Measurements from ENCODE around the gene LSM14A. TPM values are rescaled to one million over a fixed set of nuclear protein-coding genes. Genes with fewer than 3 reads are reported as not detected.

Gene LSM14A
- total and polyA plus RNA-seq, 9 of the 15 experiments (the other 6 are each of a cell fraction or from before 2014, with no cell fraction given) = 19.5 to 150 (median 95.1) TPM

GRCh38 chr19:34244611-34245299 lies 72.5 kb downstream of the LSM14A start:
- H3K4me3 ChIP-seq = no peak overlapping the region
- BruUV-seq (replicated peaks) = no TSS peak
- WGBS (ENCODE audit: insufficient coverage, low coverage, missing lambda C conversion rate) = 52% methylated on average over 12 of the region's 13 CpGs
- no peak overlapping the region for H3K4me2 ChIP-seq (ENCODE audit: insufficient read depth, low read length)
- no peaks in the 10 kb centered on the region for H3K79me2 ChIP-seq (ENCODE audit: control insufficient read depth, insufficient read depth, low read length)
- H3K27me3 ChIP-seq (ENCODE audit: control insufficient read depth in 2 of 2, insufficient read depth in 2 of 2, low read length in 2 of 2) = no peaks in the 10 kb centered on the region
- H3K9me3 ChIP-seq (replicated peaks; ENCODE audit: control insufficient read depth, insufficient read depth, low read depth, low read length) = no peaks in the 10 kb centered on the region
- FAIRE-seq = no peak
- no peaks in the 10 kb centered on the region; the same call in 1 of the 2 replicates for H4K20me1 ChIP-seq (replicated peaks; ENCODE audit: control insufficient read depth, insufficient read depth, low read length)
- intact Hi-C loops (cut with micrococcal nuclease) = loop anchor here (5.0 kb wide), 1 partner anchor 93 kb away; no protein-coding TSS in a partner anchor
- ChIA-PET CTCF (ENCODE audit: low intra/inter-chr PET ratio) (interaction anchor here (1.2 kb wide), 1 partner anchor 92 kb away, joined by 3 read pairs; no protein-coding TSS in a partner anchor), POLR2A (interaction anchor here (0.6 to 0.8 kb wide), 2 partner anchors 12 to 14 kb away, joined by 3 read pairs; no protein-coding TSS in a partner anchor)
- H3K36me3 ChIP-seq (ENCODE audit: control insufficient read depth, insufficient read depth, low read length) = no peaks in the 10 kb centered on the region
- in situ Hi-C loops (cut with MboI) = no loop called here
- no peak overlapping the region for H3K9ac ChIP-seq (ENCODE audit: insufficient read depth in 1 of 2, low read depth in 2 of 2, low read length in 2 of 2)
- no peak overlapping the region for H2AFZ ChIP-seq (ENCODE audit: low read depth, low read length)
- peaks cover 5 to 14% of the 10 kb centered on the region in 2 experiments; a peak in 3 of 5 replicates for H3K4me1 ChIP-seq (replicated peaks in 1 of 2; ENCODE audit: control insufficient read depth in 2 of 2, insufficient read depth in 2 of 2, low read length in 2 of 2)
- TF ChIP-seq MEF2A (IDR thresholded peaks at IDR 0.05; ENCODE audit: control insufficient read depth, low read depth, low read length) = no peak
- no peak for TF ChIP-seq FUS (optimal IDR thresholded peaks at IDR 0.05; ENCODE audit: low read depth, low read length)
- peak in 2 of 3 experiments; percentile 9 to 10; a peak in 1 of 6 replicates for TF ChIP-seq CTCF (IDR thresholded peaks at IDR 0.05 in 2 of 3, conservative IDR thresholded peaks at IDR 0.05 in 1 of 3; ENCODE audit: insufficient read depth in 2 of 3, low read depth in 1 of 3, low read length in 3 of 3)
- no peak for TF ChIP-seq GTF2A2 (tag; IDR thresholded peaks at IDR 0.05)
- TF ChIP-seq HMG20A (CRISPR knock-in tag; conservative IDR thresholded peaks at IDR 0.05) = no peak
- no peak for TF ChIP-seq RNF2 (IDR thresholded peaks at IDR 0.05)
- no peak for TF ChIP-seq ZFPM2 (CRISPR knock-in tag; IDR thresholded peaks at IDR 0.05)
- ATAC-seq = peak; percentile 45; the same call in 1 of the 3 replicates
- H3K9me1 ChIP-seq (ENCODE audit: control insufficient read depth, insufficient read depth, low read length) = no peaks in the 10 kb centered on the region
- no peak for DNase-seq (ENCODE audit: extremely low read depth in 1 of 4, low spot score in 3 of 4)
- no peak overlapping the region for H3K27ac ChIP-seq (ENCODE audit: extremely low read depth, low read depth, low read length)

Measured in K562 (cell line).